Loucy (cell line): Measurements from ENCODE around the gene INSC.

ENCODE experiments used
- H2AFZ ChIP-seq: fragments of 200-600 bp; sonication (generic); 2 replicates; pipeline ENCODE4 v1.6.0; 2016; ENCODE audit warnings: antibody characterized with exemption, mild to moderate bottlenecking, low read length, moderate library complexity
- H3F3A ChIP-seq: fragments of 200-600 bp; 2 replicates; pipeline ENCODE4 v1.6.0; 2016; ENCODE audit warnings: antibody characterized with exemption, low read depth, mild to moderate bottlenecking
- H3K27me3 ChIP-seq: fragments of 200-600 bp; sonication (generic); 2 replicates; pipeline ENCODE4 v1.6.1; 2014; ENCODE audit warnings: low read length, mild to moderate bottlenecking; ENCODE audit not compliant: insufficient read depth, poor library complexity, severe bottlenecking
- H3K36me3 ChIP-seq: fragments of 200-600 bp; sonication (generic); 2 replicates; pipeline ENCODE4 v1.6.1; 2016; ENCODE audit warnings: low read length; ENCODE audit not compliant: insufficient read depth
- H3K4me1 ChIP-seq: fragments of 200-600 bp; sonication (generic); 2 replicates; pipeline ENCODE4 v1.5.1; 2014; ENCODE audit warnings: low read length, mild to moderate bottlenecking; ENCODE audit not compliant: insufficient read depth, poor library complexity, severe bottlenecking
- H3K4me2 ChIP-seq: fragments of 200-600 bp; sonication (generic); 2 replicates; pipeline ENCODE4 v1.6.0; 2014; ENCODE audit warnings: antibody characterized with exemption, low read length, low read depth, mild to moderate bottlenecking; ENCODE audit not compliant: poor library complexity, severe bottlenecking
- H3K4me3 ChIP-seq: fragments of 200-600 bp; sonication (generic); 2 replicates; pipeline ENCODE4 v1.5.1; 2014; ENCODE audit warnings: low read length, mild to moderate bottlenecking, mixed read lengths; ENCODE audit not compliant: poor library complexity, severe bottlenecking
- H3K79me2 ChIP-seq: fragments of 200-600 bp; sonication (generic); 2 replicates; pipeline ENCODE4 v1.6.1; 2014; ENCODE audit warnings: low read length; ENCODE audit not compliant: insufficient read depth
- H3K9ac ChIP-seq: fragments of 200-600 bp; sonication (generic); 2 replicates; pipeline ENCODE4 v1.6.0; 2014; ENCODE audit warnings: mild to moderate bottlenecking, low read depth, low read length, moderate library complexity; ENCODE audit not compliant: poor library complexity, severe bottlenecking
- H3K9me2 ChIP-seq: fragments of 200-600 bp; sonication (generic); replicated peaks from 2 replicates; pipeline ENCODE4 v1.6.1; 2016; ENCODE audit warnings: low read depth, low read length, mixed read lengths
- H3K9me3 ChIP-seq: fragments of 200-600 bp; sonication (generic); 2 replicates; pipeline ENCODE4 v1.6.1; 2014; ENCODE audit warnings: mild to moderate bottlenecking, antibody characterized with exemption, low read length, low read depth; ENCODE audit not compliant: insufficient read depth
- H4K20me1 ChIP-seq: fragments of 200-600 bp; sonication (generic); 2 replicates; pipeline ENCODE4 v1.6.0; 2014; ENCODE audit warnings: antibody characterized with exemption, low read length, mild to moderate bottlenecking; ENCODE audit not compliant: insufficient read depth, poor library complexity, severe bottlenecking
- EZH2phosphoT487 ChIP-seq: fragments of 200-600 bp; IDR thresholded peaks from 2 replicates; pipeline ENCODE4 v1.6.1; 2018; ENCODE audit warnings: antibody characterized with exemption, mild to moderate bottlenecking, moderate library complexity, borderline replicate concordance
- TF ChIP-seq, protein P1 (sequence below): fragments of 200-600 bp; sonication (generic); conservative IDR thresholded peaks from 2 replicates; pipeline ENCODE4 v1.5.1; 2014; ENCODE audit warnings: mild to moderate bottlenecking, antibody characterized with exemption, low read length

INSC gene

DNA sequence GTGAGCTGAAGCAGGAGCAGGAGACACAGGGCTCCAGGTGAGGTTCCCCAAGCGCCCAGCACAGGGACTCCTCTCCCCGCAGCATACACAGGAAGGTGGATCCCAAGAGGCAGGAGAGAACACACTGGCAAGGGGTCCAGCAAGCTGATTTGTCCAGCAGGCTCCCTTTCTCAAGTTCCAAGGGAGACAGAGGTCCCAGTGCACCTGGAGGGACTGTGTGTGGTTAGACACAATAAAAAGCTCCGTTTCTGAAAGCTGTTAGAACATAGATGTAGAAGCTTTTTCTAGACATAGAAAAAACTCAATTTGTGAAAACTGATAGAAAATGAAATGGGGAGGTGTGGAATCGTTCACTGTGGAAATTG, 39.6 kb upstream of the INSC start:
- no peak overlapping the region for H2AFZ ChIP-seq
- H3K4me2 ChIP-seq, result no peak overlapping the region
- H3K4me3 ChIP-seq, result no peak overlapping the region
- no peak overlapping the region for H3K9ac ChIP-seq
- H3K9me3 ChIP-seq, result no peaks in the 10 kb centered on the region
- no peak for TF ChIP-seq EZH2phosphoT487
- TF ChIP-seq, protein P1, sequence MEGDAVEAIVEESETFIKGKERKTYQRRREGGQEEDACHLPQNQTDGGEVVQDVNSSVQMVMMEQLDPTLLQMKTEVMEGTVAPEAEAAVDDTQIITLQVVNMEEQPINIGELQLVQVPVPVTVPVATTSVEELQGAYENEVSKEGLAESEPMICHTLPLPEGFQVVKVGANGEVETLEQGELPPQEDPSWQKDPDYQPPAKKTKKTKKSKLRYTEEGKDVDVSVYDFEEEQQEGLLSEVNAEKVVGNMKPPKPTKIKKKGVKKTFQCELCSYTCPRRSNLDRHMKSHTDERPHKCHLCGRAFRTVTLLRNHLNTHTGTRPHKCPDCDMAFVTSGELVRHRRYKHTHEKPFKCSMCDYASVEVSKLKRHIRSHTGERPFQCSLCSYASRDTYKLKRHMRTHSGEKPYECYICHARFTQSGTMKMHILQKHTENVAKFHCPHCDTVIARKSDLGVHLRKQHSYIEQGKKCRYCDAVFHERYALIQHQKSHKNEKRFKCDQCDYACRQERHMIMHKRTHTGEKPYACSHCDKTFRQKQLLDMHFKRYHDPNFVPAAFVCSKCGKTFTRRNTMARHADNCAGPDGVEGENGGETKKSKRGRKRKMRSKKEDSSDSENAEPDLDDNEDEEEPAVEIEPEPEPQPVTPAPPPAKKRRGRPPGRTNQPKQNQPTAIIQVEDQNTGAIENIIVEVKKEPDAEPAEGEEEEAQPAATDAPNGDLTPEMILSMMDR, result no peak; the same call in 1 of the 2 replicates
- H3K27me3 ChIP-seq, result no peaks in the 10 kb centered on the region
- H3F3A ChIP-seq, result no peaks in the 10 kb centered on the region
- no peaks in the 10 kb centered on the region for H3K79me2 ChIP-seq
- H3K4me1 ChIP-seq, result no peaks in the 10 kb centered on the region
- H4K20me1 ChIP-seq, result no peaks in the 10 kb centered on the region
- no peaks in the 10 kb centered on the region for H3K36me3 ChIP-seq
- no peaks in the 10 kb centered on the region for H3K9me2 ChIP-seq

DNA sequence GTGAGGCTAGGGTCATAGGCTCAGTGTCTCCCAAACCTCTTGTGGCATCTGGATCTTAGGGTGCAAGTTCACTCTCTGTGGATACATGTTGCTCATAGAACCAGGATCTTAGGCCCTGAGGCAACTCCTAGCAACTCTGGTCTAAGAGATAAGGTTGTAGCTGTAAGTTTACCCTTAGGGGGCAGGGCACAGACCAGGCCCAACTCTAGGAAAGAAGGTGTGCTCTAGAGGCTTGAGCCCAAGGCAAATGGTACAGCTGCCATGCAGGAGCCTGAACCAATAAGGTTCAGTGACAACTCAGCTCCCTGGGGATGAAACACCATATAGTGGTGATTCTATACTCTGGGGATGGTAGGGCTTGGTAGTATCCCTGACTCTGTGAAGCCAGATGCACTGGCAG, 23.5 kb upstream of the INSC start:
- TF ChIP-seq, protein P1, result no peak
- no peak for TF ChIP-seq EZH2phosphoT487
- Histone ChIP-seq H3F3A (no peaks in the 10 kb centered on the region), H3K4me3 (no peak overlapping the region), H3K4me2 (no peak overlapping the region), H3K9me3 (no peaks in the 10 kb centered on the region), H3K9me2 (no peaks in the 10 kb centered on the region), H2AFZ (no peak overlapping the region), H3K9ac (no peak overlapping the region), H3K36me3 (no peaks in the 10 kb centered on the region), H3K27me3 (no peaks in the 10 kb centered on the region), H3K4me1 (no peaks in the 10 kb centered on the region), H3K79me2 (no peaks in the 10 kb centered on the region), H4K20me1 (no peaks in the 10 kb centered on the region)

DNA sequence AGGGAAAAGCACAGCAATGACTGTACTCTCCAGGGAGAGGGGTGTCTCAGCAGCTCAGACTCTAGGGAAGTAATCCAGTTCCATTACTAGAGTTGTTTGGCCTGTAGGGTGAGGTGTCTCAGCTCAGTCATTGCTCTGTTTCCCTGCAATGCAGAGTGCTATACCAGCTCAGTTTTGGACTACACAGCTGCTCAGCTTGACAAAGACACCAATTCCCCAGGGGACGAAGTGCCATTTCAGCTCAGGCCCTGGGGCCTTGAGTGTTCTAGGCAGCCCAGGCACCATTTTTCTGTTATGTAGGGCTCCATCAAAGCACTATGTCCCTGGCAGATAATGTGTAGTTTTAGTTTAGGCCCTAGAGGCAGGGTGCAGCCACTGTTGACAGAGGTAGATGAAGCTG, 23.1 kb upstream of the INSC start:
- no peaks in the 10 kb centered on the region for H3F3A ChIP-seq
- H4K20me1 ChIP-seq, result no peaks in the 10 kb centered on the region
- no peaks in the 10 kb centered on the region for H3K9me2 ChIP-seq
- no peak overlapping the region for H3K9ac ChIP-seq
- H3K4me3 ChIP-seq, result no peak overlapping the region
- TF ChIP-seq EZH2phosphoT487, result no peak
- TF ChIP-seq, protein P1, result no peak
- no peaks in the 10 kb centered on the region for H3K4me1 ChIP-seq
- H2AFZ ChIP-seq, result no peak overlapping the region
- no peak overlapping the region for H3K4me2 ChIP-seq
- no peaks in the 10 kb centered on the region for H3K79me2 ChIP-seq
- no peaks in the 10 kb centered on the region for H3K9me3 ChIP-seq
- no peaks in the 10 kb centered on the region for H3K27me3 ChIP-seq
- no peaks in the 10 kb centered on the region for H3K36me3 ChIP-seq
